ENCODE data around the gene CARD8.
A peak's percentile ranks its signal among the peaks of the same experiment; 100 is the strongest.
"Not testable (repeated sequence)": the region's sequence is repeated elsewhere in the genome, so short reads cannot be mapped to it uniquely, and the experiment has no call there.

CARD8 gene

GRCh38 chr19:48247212-48247611 is 8.5 kb downstream of the CARD8 start:
- no peak overlapping the region for H3K27ac Mint-ChIP-seq
- no peaks in the 10 kb centered on the region for H3K27me3 Mint-ChIP-seq
- peaks cover 39% of the 10 kb centered on the region for H3K4me1 Mint-ChIP-seq
- peaks cover 21% of the 10 kb centered on the region for H3K36me3 Mint-ChIP-seq
- ATAC-seq = no peak
- H3K4me3 Mint-ChIP-seq = no peak overlapping the region
- no peaks in the 10 kb centered on the region for H3K9me3 Mint-ChIP-seq

DNA sequence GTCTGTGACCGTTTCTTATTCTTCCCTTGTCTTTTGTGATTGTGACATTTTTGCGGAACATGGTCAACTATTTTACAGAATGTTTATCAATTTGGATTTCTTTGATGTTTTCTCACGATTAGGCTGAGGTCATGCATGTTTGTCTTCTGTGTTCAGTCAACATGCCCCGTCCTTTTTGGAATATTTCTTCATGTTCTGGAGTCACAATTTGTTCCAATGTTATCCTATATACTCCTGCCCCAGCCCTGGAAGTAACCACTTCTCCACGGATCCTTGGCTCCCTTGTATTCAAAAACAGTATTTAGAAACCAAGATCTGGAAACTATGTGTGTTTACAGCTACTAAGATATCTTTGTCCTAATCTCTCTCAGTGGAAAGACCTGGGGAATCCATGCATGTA is 9.6 kb downstream of the CARD8 start:
- H3K27me3 Mint-ChIP-seq = no peaks in the 10 kb centered on the region
- peaks cover 33% of the 10 kb centered on the region for H3K36me3 Mint-ChIP-seq
- H3K4me3 Mint-ChIP-seq = no peak overlapping the region
- ATAC-seq = no peak
- no peaks in the 10 kb centered on the region for H3K9me3 Mint-ChIP-seq
- H3K4me1 Mint-ChIP-seq = peaks cover 45% of the 10 kb centered on the region
- H3K27ac Mint-ChIP-seq = no peak overlapping the region

GRCh38 chr19:48244281-48244680 is 11.4 kb downstream of the CARD8 start:
- H3K4me3 Mint-ChIP-seq = peak overlapping the region; percentile 50

GRCh38 chr19:48241771-48242170 is 13.9 kb downstream of the CARD8 start:
- H3K9me3 Mint-ChIP-seq, H3K4me3 Mint-ChIP-seq, H3K27me3 Mint-ChIP-seq, H3K27ac Mint-ChIP-seq, ATAC-seq: not testable (repeated sequence)
- Mint-ChIP-seq H3K36me3 (peaks cover 64% of the 10 kb centered on the region), H3K4me1 (peaks cover 40% of the 10 kb centered on the region)

More at GRCh38 chr19:48244281-48244680, 11.4 kb downstream of the CARD8 start:
- H3K4me1 Mint-ChIP-seq = peaks cover 40% of the 10 kb centered on the region
- peaks cover 51% of the 10 kb centered on the region for H3K36me3 Mint-ChIP-seq
- peak overlapping the region; percentile 71 for H3K27ac Mint-ChIP-seq
- H3K27me3 Mint-ChIP-seq = no peaks in the 10 kb centered on the region
- no peak for ATAC-seq
- H3K9me3 Mint-ChIP-seq = no peaks in the 10 kb centered on the region

- no peaks in the 10 kb centered on the region for H3K9me3 Mint-ChIP-seq
- peak overlapping the region; percentile 71 for H3K27ac Mint-ChIP-seq
- H3K36me3 Mint-ChIP-seq = peaks cover 65% of the 10 kb centered on the region
- no peaks in the 10 kb centered on the region for H3K27me3 Mint-ChIP-seq
- no peak overlapping the region for H3K4me3 Mint-ChIP-seq
- peaks cover 30% of the 10 kb centered on the region for H3K4me1 Mint-ChIP-seq
- no peak for ATAC-seq
Measured at GRCh38 chr19:48239582-48240141, 16.1 kb downstream of the CARD8 start.

- Mint-ChIP-seq H3K27ac (no peak overlapping the region), H3K27me3 (no peaks in the 10 kb centered on the region), H3K9me3 (no peaks in the 10 kb centered on the region), H3K36me3 (peaks cover 65% of the 10 kb centered on the region), H3K4me1 (peaks cover 25% of the 10 kb centered on the region), H3K4me3 (no peak overlapping the region)
- ATAC-seq = no peak
Measured at GRCh38 chr19:48239120-48239519, 16.6 kb downstream of the CARD8 start.

DNA sequence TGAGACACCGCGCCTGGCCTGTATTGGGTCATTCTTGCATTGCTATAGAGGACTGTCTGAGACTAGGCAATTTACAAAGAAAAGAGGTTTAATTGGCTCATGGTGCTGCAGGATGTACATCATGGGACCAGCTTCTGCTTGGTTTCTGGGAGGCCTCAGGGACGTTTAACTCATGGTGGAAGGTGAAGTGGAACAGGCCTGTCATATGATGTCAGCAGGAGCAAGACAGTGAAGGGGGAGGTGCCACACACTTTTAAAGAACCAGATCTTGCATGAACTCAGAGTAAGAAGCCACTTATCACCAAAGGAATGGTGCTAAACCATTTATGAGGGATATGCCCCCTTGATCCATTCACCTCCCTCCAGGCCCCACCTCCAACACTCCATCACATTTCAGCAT is 18.7 kb downstream of the CARD8 start:
- Mint-ChIP-seq H3K4me1 (peaks cover 21% of the 10 kb centered on the region), H3K36me3 (peaks cover 73% of the 10 kb centered on the region), H3K4me3 (no peak overlapping the region), H3K9me3 (no peaks in the 10 kb centered on the region), H3K27ac (no peak overlapping the region), H3K27me3 (no peaks in the 10 kb centered on the region)
- ATAC-seq = no peak

GRCh38 chr19:48230555-48231129 is 25.1 kb downstream of the CARD8 start:
- Mint-ChIP-seq H3K27ac (no peak overlapping the region), H3K36me3 (peaks cover 82% of the 10 kb centered on the region), H3K9me3 (no peaks in the 10 kb centered on the region), H3K4me1 (no peaks in the 10 kb centered on the region), H3K4me3 (no peak overlapping the region), H3K27me3 (no peaks in the 10 kb centered on the region)
- ATAC-seq = no peak

- H3K27me3 Mint-ChIP-seq = no peaks in the 10 kb centered on the region
- H3K36me3 Mint-ChIP-seq = peaks cover 55% of the 10 kb centered on the region
- H3K27ac Mint-ChIP-seq = no peak overlapping the region
- ATAC-seq = no peak
- no peak overlapping the region for H3K4me3 Mint-ChIP-seq
- no peaks in the 10 kb centered on the region for H3K4me1 Mint-ChIP-seq
- H3K9me3 Mint-ChIP-seq = no peaks in the 10 kb centered on the region
Measured at GRCh38 chr19:48221628-48222027, 34.1 kb downstream of the CARD8 start.

- not testable (repeated sequence) for H3K4me3 Mint-ChIP-seq, H3K9me3 Mint-ChIP-seq, ATAC-seq, H3K4me1 Mint-ChIP-seq, H3K27ac Mint-ChIP-seq, H3K27me3 Mint-ChIP-seq
- H3K36me3 Mint-ChIP-seq = peaks cover 57% of the 10 kb centered on the region
Measured at GRCh38 chr19:48220784-48221183, 34.9 kb downstream of the CARD8 start.

GRCh38 chr19:48218997-48219396 is 36.7 kb downstream of the CARD8 start:
- H3K4me1 Mint-ChIP-seq = no peaks in the 10 kb centered on the region
- H3K27ac Mint-ChIP-seq = no peak overlapping the region
- no peak for ATAC-seq
- H3K27me3 Mint-ChIP-seq = no peaks in the 10 kb centered on the region
- no peaks in the 10 kb centered on the region for H3K9me3 Mint-ChIP-seq
- peaks cover 54% of the 10 kb centered on the region for H3K36me3 Mint-ChIP-seq
- no peak overlapping the region for H3K4me3 Mint-ChIP-seq

GRCh38 chr19:48216933-48217332 is 38.8 kb downstream of the CARD8 start:
- H3K36me3 Mint-ChIP-seq = peaks cover 63% of the 10 kb centered on the region
- H3K4me3 Mint-ChIP-seq = no peak overlapping the region
- H3K9me3 Mint-ChIP-seq = no peaks in the 10 kb centered on the region
- H3K27ac Mint-ChIP-seq = no peak overlapping the region
- H3K4me1 Mint-ChIP-seq = no peaks in the 10 kb centered on the region
- H3K27me3 Mint-ChIP-seq = no peaks in the 10 kb centered on the region
- no peak for ATAC-seq

- Mint-ChIP-seq H3K36me3 (peaks cover 65% of the 10 kb centered on the region), H3K27ac (no peak overlapping the region), H3K4me1 (peaks cover 7% of the 10 kb centered on the region), H3K4me3 (no peak overlapping the region), H3K27me3 (no peaks in the 10 kb centered on the region), H3K9me3 (no peaks in the 10 kb centered on the region)
- ATAC-seq = no peak
Measured at GRCh38 chr19:48213959-48214358, 41.8 kb downstream of the CARD8 start.

- H3K27ac Mint-ChIP-seq = peak overlapping the region; percentile 55
- no peaks in the 10 kb centered on the region for H3K27me3 Mint-ChIP-seq
- H3K36me3 Mint-ChIP-seq = peaks cover 41% of the 10 kb centered on the region
- no peak overlapping the region for H3K4me3 Mint-ChIP-seq
- H3K9me3 Mint-ChIP-seq = no peaks in the 10 kb centered on the region
- H3K4me1 Mint-ChIP-seq = peaks cover 24% of the 10 kb centered on the region
- ATAC-seq = no peak
Measured at GRCh38 chr19:48210005-48210404, 45.7 kb downstream of the CARD8 start.

DNA sequence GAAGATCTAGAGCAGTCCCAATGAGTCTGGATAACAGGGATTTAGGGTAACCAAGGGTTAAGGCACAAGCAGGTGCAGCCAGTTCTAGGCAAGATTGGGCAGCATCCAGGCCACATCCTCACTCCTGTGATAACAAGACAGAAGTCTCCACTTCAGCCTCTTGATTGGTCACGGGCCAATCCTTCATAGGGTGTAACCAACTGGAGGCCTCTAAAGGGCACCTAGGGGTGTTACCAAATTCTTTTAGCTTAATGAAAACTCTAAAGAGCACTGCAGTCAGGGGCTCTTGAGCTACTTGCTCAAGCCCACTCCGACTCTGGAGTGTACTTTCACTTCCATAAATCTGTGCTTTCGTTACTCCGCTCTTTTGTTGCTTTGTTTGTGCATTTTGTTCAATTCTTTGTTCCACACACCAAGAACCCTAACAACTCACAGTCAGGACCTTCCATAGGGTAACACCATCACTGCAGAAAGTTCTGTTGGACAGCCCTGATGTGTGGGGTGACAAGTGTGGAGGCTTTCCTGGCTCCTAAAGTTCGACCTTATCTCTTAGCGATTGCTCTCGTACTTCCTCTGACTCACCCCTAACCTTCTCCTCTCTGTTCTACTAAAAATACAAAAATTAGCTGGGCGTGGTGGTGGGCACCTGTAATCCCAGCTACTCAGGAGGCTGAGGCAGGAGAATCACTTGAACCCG is 49.2 kb downstream of the CARD8 start:
- Mint-ChIP-seq H3K9me3 (no peaks in the 10 kb centered on the region), H3K4me3 (no peak overlapping the region), H3K27ac (peak overlapping the region; percentile 77), H3K27me3 (no peaks in the 10 kb centered on the region), H3K4me1 (peaks cover 24% of the 10 kb centered on the region), H3K36me3 (peaks cover 15% of the 10 kb centered on the region)
- ATAC-seq = no peak

Measured in stimulated activated memory B cell treated with anti-CD40 and anti-IgM and Interleukin-4, amounts not matched to agents 10 μg/mL and 1 μg/mL and 100 μg/mL, for 72 hours (primary cell).